ENCODE data around the gene OSCP1. TPM values are rescaled to one million over a fixed set of nuclear protein-coding genes. Genes with fewer than 3 reads are reported as not detected.

Gene OSCP1
- total and polyA plus RNA-seq, 2 experiments from 2014 or later = 2.2 to 2.6 TPM

- H3K4me3 Mint-ChIP-seq = peak within 1 kb of the TSS; percentile 93
- 0 out of 3 replicates have a peak, but pooled peaks cover 4% of the 10 kb centered on the region for H3K9me3 Mint-ChIP-seq
- ATAC-seq (peak; percentile 80), DNase-seq (ENCODE audit: low spot score) (peak; percentile 99)
- Histone ChIP-seq H3K9me2 (ENCODE audit: insufficient read depth) (no peaks in the 10 kb centered on the region), H3K36me3 (ENCODE audit: insufficient read depth) (no peaks in the 10 kb centered on the region; the same call in 1 of the 2 replicates), H3K4me3 (peak within 1 kb of the TSS; percentile 95), H3K27me3 (ENCODE audit: insufficient read depth) (no peaks in the 10 kb centered on the region), H3K4me1 (ENCODE audit: insufficient read depth) (peaks cover 8% of the 10 kb centered on the region), H3K27ac (ENCODE audit: low read depth) (peak within 1 kb of the TSS; percentile 91), H4K20me1 (replicated peaks; ENCODE audit: insufficient read depth) (no peaks in the 10 kb centered on the region), H3K4me2 (peak within 1 kb of the TSS; percentile 97), H3F3A (replicated peaks; ENCODE audit: low read depth) (no peaks in the 10 kb centered on the region; the same call in 1 of the 2 replicates), H2AFZ (peak within 1 kb of the TSS; percentile 93), H3K79me2 (replicated peaks; ENCODE audit: insufficient read depth) (peaks cover 15% of the 10 kb centered on the region; the same call in 1 of the 2 replicates)
- TF ChIP-seq NANOG (IDR thresholded peaks at IDR 0.05; ENCODE audit: borderline replicate concordance) (no peak), JUNB (IDR thresholded peaks at IDR 0.05; ENCODE audit: unreplicated experiment) (no peak), EZH2phosphoT487 (IDR thresholded peaks at IDR 0.05; ENCODE audit: unreplicated experiment) (no peak), ZNF331 (CRISPR knock-in tag; IDR thresholded peaks at IDR 0.05; ENCODE audit: low read depth) (no peak), POLR2AphosphoS5 (IDR thresholded peaks at IDR 0.05; ENCODE audit: low read depth) (peak; percentile 93), ETS1 (IDR thresholded peaks at IDR 0.05) (peak; percentile 87), CREB1 (CRISPR knock-in tag; IDR thresholded peaks at IDR 0.05; ENCODE audit: low read depth) (peak; percentile 89)
- TF ChIP-seq, protein P1, sequence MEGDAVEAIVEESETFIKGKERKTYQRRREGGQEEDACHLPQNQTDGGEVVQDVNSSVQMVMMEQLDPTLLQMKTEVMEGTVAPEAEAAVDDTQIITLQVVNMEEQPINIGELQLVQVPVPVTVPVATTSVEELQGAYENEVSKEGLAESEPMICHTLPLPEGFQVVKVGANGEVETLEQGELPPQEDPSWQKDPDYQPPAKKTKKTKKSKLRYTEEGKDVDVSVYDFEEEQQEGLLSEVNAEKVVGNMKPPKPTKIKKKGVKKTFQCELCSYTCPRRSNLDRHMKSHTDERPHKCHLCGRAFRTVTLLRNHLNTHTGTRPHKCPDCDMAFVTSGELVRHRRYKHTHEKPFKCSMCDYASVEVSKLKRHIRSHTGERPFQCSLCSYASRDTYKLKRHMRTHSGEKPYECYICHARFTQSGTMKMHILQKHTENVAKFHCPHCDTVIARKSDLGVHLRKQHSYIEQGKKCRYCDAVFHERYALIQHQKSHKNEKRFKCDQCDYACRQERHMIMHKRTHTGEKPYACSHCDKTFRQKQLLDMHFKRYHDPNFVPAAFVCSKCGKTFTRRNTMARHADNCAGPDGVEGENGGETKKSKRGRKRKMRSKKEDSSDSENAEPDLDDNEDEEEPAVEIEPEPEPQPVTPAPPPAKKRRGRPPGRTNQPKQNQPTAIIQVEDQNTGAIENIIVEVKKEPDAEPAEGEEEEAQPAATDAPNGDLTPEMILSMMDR (conservative IDR thresholded peaks at IDR 0.05; ENCODE audit: low read depth in 2 of 2) = 0 out of 4 replicates have a peak, but pooled peaks of 1 of the 2 experiments have one; percentile 0
- peaks cover 16% of the 10 kb centered on the region; the same call in 2 of the 3 replicates for H3K36me3 Mint-ChIP-seq (ENCODE audit: low read depth)
- peak within 1 kb of the TSS; percentile 98 for H3K27ac Mint-ChIP-seq
- peaks cover 14% of the 10 kb centered on the region for H3K27me3 Mint-ChIP-seq (ENCODE audit: insufficient read depth, low read depth, poor library complexity)
- peaks cover 12% of the 10 kb centered on the region for H3K4me1 Mint-ChIP-seq
These were observed 52.6 kb downstream of the OSCP1 start, which contains the start of gene LSM10 for GRCh38 chr1:36397378-36398230. TSS of gene LSM10 (minus strand) at chr1:36397908. CDS start at chr1:36394129, 3,779 bp downstream.

DNA sequence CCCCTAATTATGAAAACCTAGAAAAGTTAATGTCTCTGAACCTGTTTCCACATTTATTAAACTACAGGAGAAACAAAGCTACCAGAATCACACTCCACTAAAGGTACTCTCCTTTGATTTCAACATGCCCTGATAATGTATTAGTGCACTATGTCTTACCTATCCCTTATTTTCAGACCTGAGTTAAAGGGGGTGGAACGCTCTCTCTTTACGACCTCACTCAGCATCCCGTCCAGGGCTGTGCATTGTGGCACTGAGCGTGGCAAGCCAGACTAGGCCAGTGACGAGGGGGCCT is 53.2 kb downstream of the OSCP1 start:
- H3K9me3 Mint-ChIP-seq = 0 out of 3 replicates have a peak, but pooled peaks cover 4% of the 10 kb centered on the region
- no peak for TF ChIP-seq ZNF114 (CRISPR knock-in tag; IDR thresholded peaks at IDR 0.05)
- no peak for TF ChIP-seq EZH2 (IDR thresholded peaks at IDR 0.05; ENCODE audit: low read depth, unreplicated experiment)
- TF ChIP-seq ETS1 (IDR thresholded peaks at IDR 0.05) = no peak
- TF ChIP-seq POLR2AphosphoS5 (IDR thresholded peaks at IDR 0.05; ENCODE audit: low read depth) = no peak
- TF ChIP-seq STAT1 (IDR thresholded peaks at IDR 0.05; ENCODE audit: unreplicated experiment) = no peak
- no peak for TF ChIP-seq JUNB (IDR thresholded peaks at IDR 0.05; ENCODE audit: unreplicated experiment)
- no peak for TF ChIP-seq REST (IDR thresholded peaks at IDR 0.05; ENCODE audit: unreplicated experiment)
- TF ChIP-seq, protein P1 (conservative IDR thresholded peaks at IDR 0.05; ENCODE audit: low read depth in 2 of 2) = no peak

More for the DNA sequence above, 53.2 kb downstream of the OSCP1 start:
- H3K27ac ChIP-seq (ENCODE audit: low read depth) = peak overlapping the region; percentile 91
- no peaks in the 10 kb centered on the region for H3K9me2 ChIP-seq (ENCODE audit: insufficient read depth)
- H3F3A ChIP-seq (replicated peaks; ENCODE audit: low read depth) = no peaks in the 10 kb centered on the region; the same call in 1 of the 2 replicates
- H3K4me1 ChIP-seq (ENCODE audit: insufficient read depth) = peaks cover 8% of the 10 kb centered on the region
- Mint-ChIP-seq H3K4me3 (peak overlapping the region; percentile 93), H3K4me1 (peaks cover 12% of the 10 kb centered on the region), H3K27me3 (ENCODE audit: insufficient read depth, low read depth, poor library complexity) (peaks cover 14% of the 10 kb centered on the region), H3K36me3 (ENCODE audit: low read depth) (peaks cover 20% of the 10 kb centered on the region; the same call in 2 of the 3 replicates), H3K27ac (peak overlapping the region; percentile 98)
- DNase-seq (ENCODE audit: low spot score) (no peak), ATAC-seq (no peak)
- H3K27me3 ChIP-seq (ENCODE audit: insufficient read depth) = no peaks in the 10 kb centered on the region
- no peaks in the 10 kb centered on the region for H4K20me1 ChIP-seq (replicated peaks; ENCODE audit: insufficient read depth)
- peak overlapping the region; percentile 95 for H3K4me3 ChIP-seq
- H3K79me2 ChIP-seq (replicated peaks; ENCODE audit: insufficient read depth) = peaks cover 15% of the 10 kb centered on the region; the same call in 1 of the 2 replicates
- H3K36me3 ChIP-seq (ENCODE audit: insufficient read depth) = no peaks in the 10 kb centered on the region; the same call in 1 of the 2 replicates
- peak overlapping the region; percentile 93 for H2AFZ ChIP-seq
- H3K4me2 ChIP-seq = peak overlapping the region; percentile 97
